Cerebellar cortex (tissue), 1 donor: ENCODE measurements around the gene NAAA.
A peak's percentile ranks its signal among the peaks of the same experiment; 100 is the strongest.
"Not testable (repeated sequence)": the region's sequence is repeated elsewhere in the genome, so short reads cannot be mapped to it uniquely, and the experiment has no call there.

ENCODE experiments used
- DNase-seq: peaks from one replicate; pipeline ENCODE4 v3.0.0-alpha.2; 2015; ENCODE audit warnings: low spot score

The NAAA gene

DNA sequence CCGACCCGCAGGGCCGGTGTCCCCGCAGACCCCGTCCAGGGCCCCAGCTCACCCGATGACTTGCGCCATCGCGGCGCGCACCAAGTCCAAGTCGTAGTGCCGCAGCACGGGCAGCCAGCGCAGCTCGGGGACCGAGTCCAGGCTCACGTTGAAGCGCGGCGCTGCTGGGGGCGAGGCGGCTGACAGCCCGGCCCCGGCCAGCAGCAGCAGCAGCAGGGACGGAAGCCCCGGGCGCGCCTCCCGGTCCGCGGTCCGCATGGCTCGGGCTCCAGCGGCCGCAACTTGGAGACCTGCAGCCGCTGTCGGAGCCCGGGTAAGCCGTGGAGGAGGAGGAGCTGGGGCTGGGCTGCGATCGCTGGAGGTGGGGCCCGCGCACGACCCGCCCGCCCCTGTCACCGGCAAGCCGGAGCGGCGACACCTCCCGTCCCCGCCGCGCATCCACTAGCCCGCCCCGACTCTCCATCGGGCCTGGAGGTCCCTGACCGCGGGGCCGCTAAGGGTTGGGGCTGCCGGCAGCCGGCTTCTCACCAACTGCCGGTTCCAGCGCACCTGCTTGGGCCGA lies at the start of gene NAAA:
NAAA (minus strand) TSS at position 322 of the 562 bp plus-strand sequence; CDS start at position 258, 64 bp downstream.
- DNase-seq, result peak; percentile 79

DNA sequence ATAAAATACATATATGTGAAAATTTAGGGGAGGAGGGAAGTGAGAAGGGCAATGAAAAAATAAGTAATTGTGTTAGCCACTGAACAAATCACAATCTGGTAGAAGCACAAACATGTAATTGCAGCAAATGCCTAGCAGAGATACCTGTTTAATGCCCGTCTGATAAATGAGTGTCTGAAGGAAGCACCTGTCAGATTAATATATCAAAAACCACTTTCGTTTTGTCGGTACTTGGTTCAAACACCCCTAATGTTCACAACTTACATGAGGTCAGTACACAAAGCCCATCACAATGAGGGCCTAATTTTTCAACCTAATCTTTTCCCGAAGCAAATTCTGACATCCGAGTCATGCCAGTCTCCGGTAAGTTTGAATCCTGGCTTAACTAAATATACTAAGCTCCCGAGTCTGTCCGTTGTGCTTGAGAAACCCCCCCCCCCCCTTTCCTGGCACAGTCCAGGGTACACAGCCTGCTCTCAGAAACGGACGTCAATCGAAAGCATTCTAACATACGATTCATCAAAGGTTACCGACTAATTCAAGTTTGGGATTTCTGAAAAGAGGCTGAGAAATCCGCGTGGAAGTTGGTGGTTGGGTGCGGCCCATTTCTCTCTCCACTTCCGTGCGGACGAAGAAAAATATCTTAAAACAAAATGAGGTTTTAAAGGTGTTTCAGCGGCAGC lies 49.2 kb upstream of the NAAA start:
- DNase-seq, result no peak

DNA sequence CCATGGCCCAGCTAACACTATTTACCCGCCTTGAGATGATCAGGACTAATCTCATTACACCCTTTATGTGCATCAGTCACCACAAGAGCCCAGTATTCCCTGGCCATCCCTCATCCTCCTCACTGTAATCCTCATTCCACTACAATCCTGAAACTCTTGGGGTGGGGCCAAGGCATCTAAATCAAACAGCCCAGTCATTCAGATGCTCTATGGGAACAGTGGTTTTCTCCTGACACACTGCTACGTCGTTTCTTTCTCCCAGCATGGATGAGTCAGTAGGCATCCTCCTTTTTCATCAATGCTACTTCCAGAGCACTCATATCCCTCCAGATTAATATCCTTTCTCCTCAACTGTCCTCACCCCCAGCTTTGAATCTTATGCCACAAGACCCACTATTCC lies 44.3 kb upstream of the NAAA start:
- DNase-seq, result no peak

DNA sequence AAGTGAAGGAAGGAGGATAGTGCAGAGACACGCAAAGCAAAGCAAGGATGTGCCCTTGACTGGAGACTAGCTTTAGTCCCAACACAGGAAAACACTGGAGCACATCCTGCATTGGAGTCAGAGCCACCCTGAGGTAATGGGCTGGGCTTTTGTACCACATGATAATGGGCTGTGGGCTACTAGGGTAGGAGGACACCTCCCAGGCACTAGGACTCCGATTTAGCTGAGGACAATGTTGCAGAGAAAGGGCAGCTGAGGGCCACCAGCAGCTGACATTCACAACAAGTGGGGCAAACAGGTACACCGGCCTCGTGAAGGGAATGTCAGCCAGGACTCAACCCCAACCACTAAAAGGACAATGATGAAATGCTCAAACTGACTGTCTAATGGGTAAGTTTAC lies 39.8 kb upstream of the NAAA start:
- DNase-seq, result no peak

DNA sequence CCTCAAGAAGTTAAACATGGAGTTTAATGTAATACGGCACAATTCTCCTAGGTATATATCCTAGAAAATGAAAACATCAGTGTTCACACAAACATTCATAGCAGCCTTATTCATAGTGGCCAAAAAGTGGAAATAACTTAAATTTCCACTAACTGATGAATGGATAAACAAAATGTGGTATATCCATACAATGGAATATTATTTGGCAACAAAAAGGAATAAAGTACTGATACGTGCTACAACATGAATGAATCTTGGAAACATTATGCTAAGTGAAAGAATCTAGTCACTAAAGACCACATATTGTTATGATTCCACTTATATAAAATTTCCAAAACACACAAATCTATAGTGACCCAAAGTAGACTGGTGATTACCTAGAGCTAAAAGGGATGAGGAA lies 35.4 kb upstream of the NAAA start:
- DNase-seq, result no peak

DNA sequence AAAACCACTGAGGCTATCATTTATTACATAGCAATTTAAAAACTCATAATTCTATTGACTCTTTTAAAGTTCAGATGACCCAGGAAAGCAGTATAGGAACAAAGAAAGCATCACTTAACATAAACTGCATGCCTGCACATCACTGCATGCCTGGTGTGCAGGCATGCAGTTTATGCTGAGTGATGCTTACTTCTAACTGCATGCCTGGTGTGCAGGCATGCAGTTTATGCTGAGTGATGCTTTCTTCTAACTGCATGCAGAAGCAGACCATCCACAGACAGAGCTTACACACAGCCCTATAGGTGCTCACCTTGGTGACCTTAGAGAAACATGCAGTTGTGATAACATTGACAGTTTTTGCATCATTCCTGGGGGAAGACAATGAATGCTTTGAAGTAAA lies 33.0 kb upstream of the NAAA start:
- no peak for DNase-seq

DNA sequence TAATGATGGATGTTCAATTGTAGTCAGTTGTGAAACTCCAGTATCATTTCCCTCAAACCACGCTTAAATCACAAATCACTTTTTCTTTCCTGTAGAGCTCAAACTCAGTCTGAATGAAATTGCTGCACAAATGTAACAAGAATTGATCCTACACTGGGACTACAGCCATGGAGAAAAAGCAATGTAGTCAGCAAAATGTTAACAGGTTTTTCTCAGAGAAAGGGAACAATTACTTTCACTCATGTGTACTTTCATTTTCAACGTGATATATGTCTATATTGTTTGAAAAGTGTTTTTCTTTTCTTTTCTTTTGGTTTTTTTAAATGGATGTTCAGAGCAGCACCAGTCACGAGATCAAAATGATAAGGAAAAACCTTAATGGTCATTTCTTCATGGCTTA lies 27.3 kb upstream of the NAAA start:
- no peak for DNase-seq

DNA sequence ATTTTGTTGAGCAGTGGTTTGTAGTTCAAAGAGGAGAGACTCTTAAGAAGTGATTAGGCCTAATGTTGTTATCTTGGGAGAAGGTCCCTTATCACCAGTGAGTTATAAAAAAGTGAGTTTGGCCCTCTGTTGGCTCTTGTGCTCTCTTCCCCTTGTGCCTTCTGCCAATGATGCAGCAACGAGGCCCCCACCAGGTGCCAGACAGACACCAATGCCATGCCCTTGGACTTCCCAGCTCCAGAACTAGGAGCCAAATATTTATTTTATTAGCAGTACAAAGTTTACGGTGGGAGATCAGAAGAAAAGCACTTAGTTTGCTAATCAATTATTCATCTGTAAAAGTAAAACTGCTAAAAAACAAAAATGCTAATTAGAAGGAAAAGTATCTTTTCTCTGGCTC lies 22.7 kb upstream of the NAAA start:
- no peak for DNase-seq

DNA sequence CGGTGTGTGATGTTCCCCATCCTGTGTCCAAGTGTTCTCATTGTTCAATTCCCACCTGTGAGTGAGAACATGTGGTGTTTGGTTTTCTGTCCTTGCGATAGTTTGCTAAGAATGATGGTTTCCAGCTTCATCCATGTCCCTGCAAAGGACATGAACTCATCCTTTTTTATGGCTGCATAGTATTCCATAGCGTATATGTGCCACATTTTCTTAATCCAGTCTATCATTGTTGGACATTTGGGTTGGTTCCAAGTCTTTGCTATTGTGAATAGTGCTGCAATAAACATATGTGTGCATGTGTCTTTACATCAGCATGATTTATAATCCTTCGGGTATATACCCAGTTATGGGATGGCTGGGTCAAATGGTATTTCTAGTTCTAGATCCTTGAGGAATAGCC lies 21.3 kb upstream of the NAAA start:
- DNase-seq, result not testable (repeated sequence)

DNA sequence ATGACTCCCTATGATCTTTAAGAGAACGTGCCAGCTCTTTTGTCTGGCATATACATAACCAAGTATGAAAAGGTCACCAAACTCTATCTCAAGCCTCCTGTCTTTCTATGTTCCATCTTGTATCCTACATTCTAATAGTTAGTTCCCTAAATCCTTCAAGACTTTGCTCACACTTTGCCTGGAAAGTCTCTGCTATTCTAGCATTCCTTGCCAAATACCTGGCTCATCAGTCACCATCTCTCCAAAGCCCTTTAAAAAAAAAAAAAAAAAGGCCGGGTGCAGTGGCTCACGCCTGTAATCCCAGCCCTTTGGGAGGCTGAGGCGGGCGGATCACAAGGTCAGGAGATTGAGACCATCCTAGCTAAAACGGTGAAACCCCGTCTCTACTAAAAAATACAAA lies 17.7 kb upstream of the NAAA start:
- not testable (repeated sequence) for DNase-seq

DNA sequence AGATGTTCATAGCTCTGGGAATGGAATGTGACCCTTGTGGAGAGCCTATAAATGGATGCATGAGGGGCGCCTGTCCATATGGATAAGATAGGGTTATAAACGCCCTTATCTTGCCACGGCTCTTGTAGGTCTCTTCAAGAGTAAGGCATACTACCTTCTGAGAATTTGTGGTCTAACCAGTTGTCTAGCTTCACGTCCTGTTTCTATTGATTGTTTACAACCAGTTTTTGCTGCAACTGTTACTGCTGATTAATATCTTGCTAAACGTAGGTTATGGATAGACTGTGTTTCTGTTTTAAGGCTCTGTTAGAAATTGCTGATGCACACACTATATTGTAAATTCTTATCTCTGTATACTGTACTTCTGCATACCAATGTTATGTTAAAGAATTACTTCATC lies 14.0 kb upstream of the NAAA start:
- DNase-seq, result not testable (repeated sequence)

DNA sequence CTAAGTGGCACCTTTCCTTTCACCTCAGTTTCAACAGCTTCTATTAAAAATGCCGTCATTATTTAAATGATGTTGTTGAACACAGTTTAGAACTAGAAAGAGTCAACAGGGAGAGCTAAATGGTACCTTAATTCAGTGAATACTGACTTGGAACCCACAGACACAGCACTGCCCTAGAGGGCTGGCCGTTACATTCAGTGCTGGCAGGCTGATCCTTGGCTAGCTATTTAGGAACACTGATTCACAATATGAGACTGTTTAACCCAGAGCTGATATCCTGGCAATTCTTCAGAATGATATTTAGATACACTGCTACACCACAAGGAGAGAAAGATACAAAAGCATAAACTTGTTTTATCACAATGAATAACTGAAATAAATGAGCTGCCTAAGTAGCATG lies 12.7 kb upstream of the NAAA start:
- DNase-seq, result no peak

DNA sequence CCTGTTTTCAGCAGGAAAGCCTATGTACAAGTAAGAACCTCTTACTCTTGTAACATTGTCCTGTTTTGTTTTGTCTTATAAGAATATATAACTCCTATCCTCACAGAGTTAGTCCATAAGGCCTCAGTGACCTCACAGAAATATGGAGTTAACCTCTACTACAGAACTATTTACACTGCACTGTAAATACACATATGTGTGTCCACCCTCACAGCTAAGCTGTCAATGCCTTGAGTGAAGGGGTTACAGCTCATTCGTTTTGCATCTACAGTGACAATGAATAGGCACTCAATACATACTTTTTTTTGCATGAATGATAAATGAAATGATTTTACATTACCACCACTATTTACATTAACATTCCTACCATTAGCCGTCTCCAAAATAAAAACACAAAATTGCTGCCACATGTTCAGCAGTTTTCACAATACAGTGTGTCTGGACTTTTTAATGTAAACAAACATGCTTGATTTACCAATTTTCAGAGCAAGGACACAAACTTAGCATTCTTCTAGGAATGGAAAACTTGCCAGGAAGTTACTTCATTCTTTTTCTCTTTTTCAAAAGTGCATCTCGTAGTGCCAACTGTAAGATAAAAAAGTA lies 9.5 kb upstream of the NAAA start:
- DNase-seq, result no peak

DNA sequence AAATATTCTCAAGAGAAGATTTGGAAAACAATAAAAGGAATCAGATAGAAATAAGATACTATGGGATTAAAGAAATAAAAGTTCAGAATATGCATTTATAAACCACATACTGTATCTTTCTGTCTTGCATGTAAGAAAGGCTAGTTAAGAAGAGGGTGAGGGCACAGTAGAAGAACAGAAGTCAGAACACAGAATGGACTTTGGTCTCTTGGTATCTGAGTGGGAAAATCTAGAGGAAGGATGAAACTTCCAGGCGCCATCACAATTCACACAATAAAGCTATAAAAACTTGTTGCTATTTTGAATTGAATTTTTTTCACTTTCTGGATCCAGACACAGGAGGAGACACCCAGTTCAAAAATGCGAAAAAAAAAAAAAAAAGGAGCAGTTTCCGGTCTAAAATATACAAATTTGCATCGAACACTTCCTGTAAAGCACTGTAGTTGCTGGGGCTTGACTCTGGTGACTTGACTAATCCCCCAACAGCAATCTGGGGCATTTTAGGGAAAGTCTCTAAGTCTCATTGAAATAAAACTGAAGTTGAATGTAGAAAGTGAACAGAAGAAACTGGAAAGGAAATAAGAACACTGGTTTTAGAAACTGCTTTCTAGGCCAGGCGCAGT lies 8.1 kb upstream of the NAAA start:
- DNase-seq, result no peak

DNA sequence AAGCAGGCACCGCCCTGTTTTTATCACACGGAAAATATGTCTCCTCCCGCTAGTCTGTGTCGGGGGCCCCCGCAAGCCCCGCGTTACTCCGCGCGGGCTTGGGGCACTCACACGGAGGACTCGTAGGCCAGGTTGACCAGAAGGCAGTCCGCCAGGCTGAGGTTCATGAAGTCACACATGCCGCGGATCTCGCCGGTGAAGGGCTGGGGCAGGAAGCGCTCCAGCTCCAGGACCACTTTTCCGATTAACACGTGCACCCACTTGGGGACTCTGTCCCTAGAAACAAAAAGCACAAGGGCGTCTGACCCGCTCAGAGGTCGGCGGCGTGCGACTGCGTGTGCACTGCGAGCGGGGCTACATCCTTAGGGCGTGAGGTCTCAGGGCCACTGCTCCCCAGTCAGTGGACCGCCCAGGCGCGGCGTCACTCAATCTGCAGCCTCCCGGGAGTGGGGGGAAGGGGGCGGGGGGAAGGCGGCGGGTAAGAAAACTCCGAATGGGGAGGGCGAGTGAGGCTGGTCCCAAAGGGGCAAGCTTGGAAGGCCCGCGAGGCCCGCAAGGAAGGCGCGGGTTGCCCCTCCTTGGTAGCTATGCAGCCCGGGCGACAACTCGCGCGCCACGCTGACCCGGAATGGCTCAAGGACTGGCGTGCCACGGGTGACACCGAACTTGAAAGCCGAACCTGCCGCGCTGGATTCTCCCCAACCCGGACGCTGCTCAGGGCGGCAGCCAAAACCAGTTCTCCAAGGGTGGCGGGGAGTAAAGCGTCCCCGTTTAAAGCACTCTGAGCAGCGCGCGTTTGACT lies 722 bp downstream of the NAAA start:
- DNase-seq, result peak; percentile 68

DNA sequence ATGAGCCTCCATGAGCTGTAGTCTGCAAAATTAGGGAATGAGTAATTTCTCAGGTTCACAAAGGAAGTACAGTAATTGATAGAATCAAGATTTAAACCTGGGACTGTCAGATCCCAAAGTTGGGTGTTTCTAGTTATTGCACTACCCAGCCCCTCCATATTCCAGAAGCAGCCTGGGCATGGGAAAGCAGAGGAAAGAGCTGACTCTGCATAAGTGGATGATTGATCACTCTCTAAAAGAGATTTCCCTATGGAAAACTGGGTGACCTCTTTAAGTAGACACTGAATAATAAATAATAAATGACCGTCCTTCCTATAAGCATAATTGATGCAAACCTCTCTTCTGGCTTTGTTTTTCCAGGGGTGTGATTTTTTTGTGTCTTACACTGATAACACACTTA lies 5.2 kb downstream of the NAAA start:
- DNase-seq, result no peak

DNA sequence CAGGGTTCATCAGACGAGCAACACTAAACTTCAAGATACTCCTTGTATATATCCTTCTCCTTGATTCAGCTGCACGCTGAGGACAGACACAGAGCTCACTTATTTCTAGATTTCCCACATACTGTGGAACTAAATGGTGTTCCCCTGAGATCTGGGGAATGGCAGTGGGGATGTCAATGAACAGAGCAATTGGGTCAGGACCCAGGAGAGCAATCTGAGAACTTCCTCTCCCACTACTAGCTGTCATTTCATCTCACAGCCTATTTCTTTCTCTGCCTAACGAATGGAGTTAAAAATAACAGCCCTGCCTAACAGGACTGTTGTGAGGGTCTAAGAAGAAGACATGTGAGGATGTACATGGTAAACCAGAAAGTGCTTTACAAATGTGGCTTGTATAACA lies 10.7 kb downstream of the NAAA start:
- DNase-seq, result no peak

DNA sequence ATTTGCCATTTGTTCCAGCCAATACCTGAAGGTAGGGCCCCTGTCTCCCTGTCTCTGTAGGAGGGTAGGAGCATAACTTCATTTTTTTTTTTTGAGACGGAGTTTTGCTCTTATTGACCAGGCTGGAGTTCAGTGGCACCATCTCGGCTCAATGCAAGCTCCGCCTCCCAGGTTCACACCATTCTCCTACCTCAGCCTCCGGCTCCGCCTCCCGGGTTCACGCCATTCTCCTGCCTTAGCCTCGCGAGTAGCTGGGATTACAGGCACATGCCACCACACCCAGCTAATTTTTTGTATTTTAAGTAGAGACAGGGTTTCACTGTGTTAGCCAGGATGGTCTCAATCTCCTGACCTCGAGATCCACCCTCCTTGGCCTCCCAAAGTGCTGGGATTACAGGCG lies 15.9 kb downstream of the NAAA start:
- not testable (repeated sequence) for DNase-seq

DNA sequence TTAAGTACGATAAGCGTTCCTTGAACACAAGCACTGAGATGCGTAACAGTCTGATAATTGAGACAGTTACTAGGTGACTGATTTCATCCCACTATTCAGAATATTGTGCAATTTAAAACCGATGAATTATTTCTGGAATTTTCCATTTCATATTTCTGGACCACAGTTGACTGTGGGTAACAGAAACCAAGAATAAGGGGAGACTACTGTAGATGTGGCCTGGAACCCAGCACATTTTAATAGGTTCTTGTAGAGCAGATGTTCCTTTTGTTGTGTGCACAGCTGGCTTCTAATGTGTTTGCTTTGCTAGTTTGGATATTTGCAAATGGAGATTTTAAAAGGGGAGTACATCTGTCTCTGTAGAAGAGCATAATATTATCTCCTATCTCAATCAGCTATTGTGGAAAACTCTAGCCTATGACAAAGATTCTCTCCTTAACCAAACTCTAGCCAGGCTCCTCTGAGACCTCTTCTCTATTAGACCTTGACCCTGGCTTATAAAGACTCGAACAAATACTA lies 16.4 kb downstream of the NAAA start:
- no peak for DNase-seq

DNA sequence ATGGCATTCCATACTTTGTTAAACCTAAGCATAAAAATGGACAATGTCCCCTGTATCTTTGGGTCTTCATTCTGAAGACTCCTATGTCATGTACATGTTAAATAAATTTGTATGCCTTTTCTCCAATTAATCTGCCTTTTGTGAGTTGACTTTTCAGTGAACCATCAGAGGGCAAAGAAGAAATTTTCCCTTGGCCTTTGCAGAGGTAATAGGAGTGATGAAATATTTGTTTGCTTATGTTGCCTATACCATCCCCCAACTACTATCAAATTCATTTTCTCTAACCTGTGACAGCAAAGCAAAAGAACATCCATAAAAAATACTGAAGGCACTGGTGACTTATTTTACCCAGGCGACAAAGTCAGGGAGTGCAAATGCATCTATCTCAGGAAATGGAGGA lies 18.2 kb downstream of the NAAA start:
- DNase-seq, result no peak

DNA sequence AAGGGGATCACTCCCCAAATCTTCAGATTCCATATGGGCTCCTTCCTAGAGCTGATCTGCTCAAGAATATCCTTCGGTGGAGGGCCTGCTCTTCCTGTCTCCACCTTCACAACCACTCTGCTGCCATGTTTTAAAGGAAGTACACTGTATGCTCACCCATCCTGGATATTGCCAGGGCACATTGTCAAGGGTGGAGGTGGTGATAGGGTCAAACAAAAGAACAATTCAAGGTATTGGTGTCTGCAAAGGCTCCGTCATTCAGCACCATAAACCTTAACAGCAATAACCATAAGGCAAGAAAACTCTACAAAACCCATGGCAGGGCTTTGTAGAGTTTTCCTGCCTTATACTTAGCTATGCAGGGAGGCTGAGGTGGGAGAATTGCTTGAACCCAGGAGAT lies 18.9 kb downstream of the NAAA start:
- DNase-seq, result no peak

DNA sequence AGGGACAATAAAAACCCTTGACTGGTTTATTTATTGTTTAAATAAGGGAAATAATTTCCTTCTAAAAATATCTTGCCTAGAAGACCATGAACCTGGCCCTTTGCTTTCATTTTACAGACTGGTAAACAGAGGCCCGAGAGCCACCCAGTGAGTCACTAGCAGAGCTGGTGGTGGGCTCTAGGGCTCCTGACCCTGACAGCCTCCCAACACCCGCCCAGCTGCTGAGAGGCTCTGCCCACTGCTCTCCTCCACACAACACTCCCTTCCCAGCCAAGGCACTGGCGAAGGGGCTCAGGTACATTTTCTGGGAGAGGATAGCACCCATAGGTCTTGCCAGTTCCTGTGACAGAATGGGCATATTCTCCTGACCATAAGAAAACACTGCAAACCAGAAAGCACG lies 20.5 kb downstream of the NAAA start:
- DNase-seq, result no peak
